WTC11 (cell line): ENCODE measurements around the gene VEGFA. TPM values are rescaled to one million over a fixed set of nuclear protein-coding genes. Genes with fewer than 3 reads are reported as not detected.

ENCODE experiments used
- ATAC-seq: fragments of 200-7000 bp; cut with Tn5 transposase; 2 replicates; pipeline ENCODE4 v1.10.0; 2021; ENCODE audit warnings: mild to moderate bottlenecking, moderate library complexity
- CTCF ChIA-PET: fragments of 300-600 bp; sonication (Branson Sonifier 250); formaldehyde crosslinking; loops from one replicate; lab custom pipeline; 2021; ENCODE audit warnings: antibody characterized with exemption; lab: Charles Lee
- POLR2A ChIA-PET: fragments of 350-600 bp; sonication (Branson Sonifier 250); formaldehyde crosslinking; loops from one replicate; lab custom pipeline; 2021; ENCODE audit warnings: antibody characterized with exemption; lab: Charles Lee
- DNase-seq: peaks from one replicate; pipeline ENCODE4 v3.0.0; 2021; ENCODE audit warnings: low spot score
- H3K27ac Mint-ChIP-seq: 2 replicates; pipeline ENCODE4 v1.8.0; 2021; ENCODE audit warnings: mixed read lengths
- H3K27me3 Mint-ChIP-seq: 2 replicates; pipeline ENCODE4 v1.8.0; 2021; ENCODE audit warnings: low read depth, mild to moderate bottlenecking, moderate library complexity, mixed read lengths
- H3K36me3 Mint-ChIP-seq: 2 replicates; pipeline ENCODE4 v1.8.0; 2021; ENCODE audit warnings: mixed read lengths
- H3K4me1 Mint-ChIP-seq: 2 replicates; pipeline ENCODE4 v1.8.0; 2022; ENCODE audit warnings: mixed read lengths
- H3K4me3 Mint-ChIP-seq: 2 replicates; pipeline ENCODE4 v1.8.0; 2021; ENCODE audit warnings: mild to moderate bottlenecking, moderate library complexity, mixed read lengths
- H3K9me3 Mint-ChIP-seq: 2 replicates; pipeline ENCODE4 v1.8.0; 2021; ENCODE audit warnings: mixed read lengths
- ATF2 ChIP-seq: sonication (generic); formaldehyde crosslinking; IDR thresholded peaks from 2 replicates; pipeline ENCODE4 v1.8.1; 2022; ENCODE audit warnings: low read depth, missing genetic modification reagents, borderline replicate concordance
- ATF3 ChIP-seq: sonication (generic); formaldehyde crosslinking; conservative IDR thresholded peaks from 2 replicates; pipeline ENCODE4 v1.8.1; 2022; ENCODE audit warnings: mild to moderate bottlenecking, missing genetic modification reagents
- ATF6 ChIP-seq: sonication (generic); formaldehyde crosslinking; IDR thresholded peaks from 2 replicates; pipeline ENCODE4 v1.8.1; 2023; ENCODE audit warnings: mild to moderate bottlenecking, missing genetic modification reagents
- CBFB ChIP-seq: sonication (generic); formaldehyde crosslinking; IDR thresholded peaks from 2 replicates; pipeline ENCODE4 v1.8.1; 2022; ENCODE audit warnings: mild to moderate bottlenecking, low read depth, missing genetic modification reagents
- E2F5 ChIP-seq: sonication (generic); formaldehyde crosslinking; IDR thresholded peaks from 2 replicates; pipeline ENCODE4 v1.8.1; 2022; ENCODE audit warnings: mild to moderate bottlenecking, moderate library complexity, missing genetic modification reagents
- EMX1 ChIP-seq: fragments of 250-450 bp; sonication (Bioruptor Pico); IDR thresholded peaks from 2 replicates; pipeline ENCODE4 v1.8.0; 2021; ENCODE audit warnings: mild to moderate bottlenecking
- GRHL2 ChIP-seq: fragments of 250-450 bp; sonication (Bioruptor Pico); IDR thresholded peaks from 2 replicates; pipeline ENCODE4 v1.8.0; 2022; ENCODE audit warnings: mild to moderate bottlenecking, moderate library complexity; ENCODE audit not compliant: insufficient replicate concordance, severe bottlenecking
- JUN ChIP-seq: sonication (generic); formaldehyde crosslinking; IDR thresholded peaks from 2 replicates; pipeline ENCODE4 v1.8.0; 2023; ENCODE audit warnings: mild to moderate bottlenecking, missing genetic modification reagents
- RORB ChIP-seq: fragments of 250-450 bp; sonication (Bioruptor Pico); IDR thresholded peaks from 2 replicates; pipeline ENCODE4 v1.9.0; 2021; ENCODE audit warnings: mild to moderate bottlenecking
- TEAD1 ChIP-seq: sonication (generic); formaldehyde crosslinking; IDR thresholded peaks from 2 replicates; pipeline ENCODE4 v1.8.0; 2022; ENCODE audit warnings: mild to moderate bottlenecking, missing genetic modification reagents
- TP53 ChIP-seq: sonication (generic); formaldehyde crosslinking; IDR thresholded peaks from 2 replicates; pipeline ENCODE4 v1.8.1; 2023; ENCODE audit warnings: mild to moderate bottlenecking, missing genetic modification reagents
- ZNF219 ChIP-seq: sonication (generic); formaldehyde crosslinking; IDR thresholded peaks from 2 replicates; pipeline ENCODE4 v1.8.0; 2023; ENCODE audit warnings: missing genetic modification reagents, mild to moderate bottlenecking, borderline replicate concordance
- ZNF281 ChIP-seq: sonication (generic); formaldehyde crosslinking; IDR thresholded peaks from 2 replicates; pipeline ENCODE4 v1.8.0; 2023; ENCODE audit warnings: mild to moderate bottlenecking, missing genetic modification reagents
- ZNF425 ChIP-seq: fragments of 250-450 bp; sonication (Bioruptor Pico); conservative IDR thresholded peaks from 2 replicates; pipeline ENCODE4 v1.9.0; 2021; ENCODE audit warnings: mild to moderate bottlenecking
- total RNA-seq: library from RNA; stranded (reverse); gene quantifications from 3 replicates; pipeline ENCODE4 v1.2.3, GENCODE V29; 2021
- TF ChIP-seq, protein P1 (sequence below): sonication (generic); formaldehyde crosslinking; IDR thresholded peaks from 2 replicates; pipeline ENCODE4 v1.8.1; 2023; ENCODE audit warnings: mild to moderate bottlenecking, missing genetic modification reagents, borderline replicate concordance

Gene VEGFA
- total RNA-seq, 1 experiment from 2014 or later = 43.8 TPM

- TF ChIP-seq ZNF281 (CRISPR knock-in tag) (no peak), ATF2 (no peak), TP53 (CRISPR knock-in tag) (no peak)
These were observed 64.6 kb downstream of the VEGFA start (continued) for GRCh38 chr6:43834528-43835155.

DNA sequence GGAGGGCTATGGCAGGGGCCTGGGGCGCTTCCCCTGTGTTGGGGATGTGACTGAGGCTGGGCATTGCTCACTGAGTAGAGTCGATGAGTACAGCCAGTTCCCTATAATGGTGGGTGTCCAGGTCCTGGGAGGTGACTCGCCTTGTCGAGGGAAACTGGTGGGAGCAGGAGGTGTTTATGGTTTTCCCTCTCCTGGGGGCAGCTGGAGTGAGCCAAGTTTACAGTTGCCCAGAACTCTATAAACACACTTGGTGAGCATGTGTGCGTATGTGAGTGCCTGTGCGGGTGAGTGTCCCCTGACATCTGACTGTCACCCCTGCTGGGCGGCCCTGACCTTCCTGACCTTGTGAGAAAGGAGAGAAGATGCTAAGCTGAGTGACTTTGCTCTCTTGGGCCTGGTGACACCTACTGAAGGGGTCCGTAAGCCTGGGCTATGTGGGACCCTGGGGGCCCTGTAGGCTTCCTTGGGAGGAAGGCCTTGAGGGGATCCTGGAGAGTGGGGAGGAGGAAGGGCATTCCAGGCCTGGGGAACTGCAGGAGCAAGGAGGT lies 65.9 kb downstream of the VEGFA start:
- Mint-ChIP-seq H3K36me3 (no peaks in the 10 kb centered on the region), H3K27me3 (no peaks in the 10 kb centered on the region), H3K4me1 (peaks cover 10% of the 10 kb centered on the region), H3K9me3 (no peaks in the 10 kb centered on the region), H3K27ac (no peak overlapping the region), H3K4me3 (no peak overlapping the region)
- TF ChIP-seq EMX1 (CRISPR knock-in tag) = no peak
- TF ChIP-seq TP53 (CRISPR knock-in tag) = no peak
- TF ChIP-seq JUN = no peak
- no peak for TF ChIP-seq ATF3 (CRISPR knock-in tag)
- TF ChIP-seq ZNF425 = no peak
- no peak for TF ChIP-seq TEAD1 (CRISPR knock-in tag)
- TF ChIP-seq ZNF219 (CRISPR knock-in tag) = no peak
- no peak for TF ChIP-seq GRHL2 (CRISPR knock-in tag)
- TF ChIP-seq, protein P1, sequence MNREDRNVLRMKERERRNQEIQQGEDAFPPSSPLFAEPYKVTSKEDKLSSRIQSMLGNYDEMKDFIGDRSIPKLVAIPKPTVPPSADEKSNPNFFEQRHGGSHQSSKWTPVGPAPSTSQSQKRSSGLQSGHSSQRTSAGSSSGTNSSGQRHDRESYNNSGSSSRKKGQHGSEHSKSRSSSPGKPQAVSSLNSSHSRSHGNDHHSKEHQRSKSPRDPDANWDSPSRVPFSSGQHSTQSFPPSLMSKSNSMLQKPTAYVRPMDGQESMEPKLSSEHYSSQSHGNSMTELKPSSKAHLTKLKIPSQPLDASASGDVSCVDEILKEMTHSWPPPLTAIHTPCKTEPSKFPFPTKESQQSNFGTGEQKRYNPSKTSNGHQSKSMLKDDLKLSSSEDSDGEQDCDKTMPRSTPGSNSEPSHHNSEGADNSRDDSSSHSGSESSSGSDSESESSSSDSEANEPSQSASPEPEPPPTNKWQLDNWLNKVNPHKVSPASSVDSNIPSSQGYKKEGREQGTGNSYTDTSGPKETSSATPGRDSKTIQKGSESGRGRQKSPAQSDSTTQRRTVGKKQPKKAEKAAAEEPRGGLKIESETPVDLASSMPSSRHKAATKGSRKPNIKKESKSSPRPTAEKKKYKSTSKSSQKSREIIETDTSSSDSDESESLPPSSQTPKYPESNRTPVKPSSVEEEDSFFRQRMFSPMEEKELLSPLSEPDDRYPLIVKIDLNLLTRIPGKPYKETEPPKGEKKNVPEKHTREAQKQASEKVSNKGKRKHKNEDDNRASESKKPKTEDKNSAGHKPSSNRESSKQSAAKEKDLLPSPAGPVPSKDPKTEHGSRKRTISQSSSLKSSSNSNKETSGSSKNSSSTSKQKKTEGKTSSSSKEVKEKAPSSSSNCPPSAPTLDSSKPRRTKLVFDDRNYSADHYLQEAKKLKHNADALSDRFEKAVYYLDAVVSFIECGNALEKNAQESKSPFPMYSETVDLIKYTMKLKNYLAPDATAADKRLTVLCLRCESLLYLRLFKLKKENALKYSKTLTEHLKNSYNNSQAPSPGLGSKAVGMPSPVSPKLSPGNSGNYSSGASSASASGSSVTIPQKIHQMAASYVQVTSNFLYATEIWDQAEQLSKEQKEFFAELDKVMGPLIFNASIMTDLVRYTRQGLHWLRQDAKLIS (CRISPR knock-in tag) = no peak
- TF ChIP-seq ATF6 (CRISPR knock-in tag) = no peak
- no peak for TF ChIP-seq CBFB (CRISPR knock-in tag)
- TF ChIP-seq RORB = no peak
- TF ChIP-seq E2F5 (CRISPR knock-in tag) = no peak
- DNase-seq (no peak), ATAC-seq (no peak)
- ChIA-PET CTCF (interaction anchor here (1.8 kb wide), 1 partner anchor 227 kb away, joined by 5 read pairs; no protein-coding TSS in a partner anchor), POLR2A (no interaction called here)
